Colonic mucosa (tissue), 4 donors: Measurements from ENCODE around the gene SESN2. TPM values are rescaled to one million over a fixed set of nuclear protein-coding genes. Genes with fewer than 3 reads are reported as not detected.
A peak's percentile ranks its signal among the peaks of the same experiment; 100 is the strongest.

Experiments
- DNase-seq: peaks from one replicate; pipeline ENCODE4 v3.0.0-alpha.2; 2020
- H3K27ac ChIP-seq: fragments of 200-600 bp; one replicate; pipeline ENCODE4 v1.8.0; 2021
- H3K27me3 ChIP-seq: fragments of 200-600 bp; one replicate; pipeline ENCODE4 v1.8.0; 2021
- H3K36me3 ChIP-seq: fragments of 200-600 bp; one replicate; pipeline ENCODE4 v1.8.0; 2021
- H3K4me1 ChIP-seq: fragments of 200-600 bp; one replicate; pipeline ENCODE4 v1.8.0; 2021; ENCODE audit warnings: mild to moderate bottlenecking
- H3K4me3 ChIP-seq: fragments of 200-600 bp; one replicate; pipeline ENCODE4 v1.8.0; 2021
- H3K9ac ChIP-seq, 2 donors: one replicate each; pipeline ENCODE4 v1.7.0; 2013; ENCODE audit warnings: control low read depth in 2 of 2, low read depth in 2 of 2, low read length in 2 of 2
- H3K9me3 ChIP-seq: fragments of 200-600 bp; one replicate; pipeline ENCODE4 v1.8.0; 2021
- CTCF ChIP-seq: fragments of 200-600 bp; IDR thresholded peaks from one replicate; pipeline ENCODE4 v1.8.0; 2022; ENCODE audit warnings: antibody characterized with exemption, mild to moderate bottlenecking
- intact Hi-C: fragments of 100-400 bp; cut with DNase I; formaldehyde crosslinking; loops from one replicate; pipeline ENCODE4 v1.14.1; 2022
- total RNA-seq, 2 donors: library from RNA; stranded (reverse); fragmentation: NEBNext Ultra II Directional in 1 of 2; extraction: Animal tissue kit (Norgen Biotek cat#: 25700) in 1 of 2; gene quantifications; one replicate each; pipeline ENCODE4 v1.2.1, GENCODE V29; 2021
- donor health status: healthy.
- donor health status: DM: no; HTN: no; CAD: no.
- donor health status: DM: no; HTN: no; CAD: no.

SESN2 gene
- total RNA-seq, 2 donors from 2014 or later = 34.0 to 34.6 TPM

DNA sequence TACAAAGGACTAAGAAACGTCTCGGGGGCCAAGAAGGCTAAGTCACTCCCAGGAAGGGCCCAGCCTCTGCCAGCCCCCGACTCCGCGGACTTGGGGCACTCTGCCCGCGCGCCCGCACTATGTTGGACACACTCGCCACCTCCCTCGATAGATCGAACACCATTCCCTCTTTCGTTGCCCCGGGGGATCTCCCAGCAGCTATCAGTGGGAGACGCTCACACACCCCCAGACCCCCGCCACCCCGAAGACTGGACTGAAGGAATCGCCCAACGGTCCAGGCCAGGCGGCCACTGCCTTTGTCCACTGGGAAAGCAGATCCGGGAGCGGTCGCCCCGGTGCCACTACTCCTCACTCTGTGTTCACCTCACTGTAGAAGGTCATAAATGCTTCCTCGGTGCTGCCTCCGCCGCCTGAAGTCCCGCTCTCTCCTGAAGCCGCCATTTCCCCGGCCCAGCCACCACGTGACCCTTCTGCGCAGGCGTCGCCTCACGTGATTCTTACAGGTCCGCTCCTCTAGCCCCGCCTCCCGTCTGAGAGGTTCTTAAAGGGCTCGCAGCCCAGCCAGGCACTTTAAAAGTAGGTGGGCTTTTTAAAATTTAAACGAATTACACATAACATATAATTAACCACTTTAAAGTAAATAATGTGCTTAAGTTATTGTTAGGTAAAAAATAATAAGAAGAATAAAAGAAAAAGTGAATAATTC, 26.6 kb upstream of the SESN2 start, which contains the start of gene DNAJC8:
Gene DNAJC8, minus strand, starts transcription at position 472 of the 706 bp plus-strand sequence. Its CDS starts 31 bp downstream, at position 441.
- H3K4me3 ChIP-seq = peak within 1 kb of the TSS; percentile 81
- no peaks in the 10 kb centered on the region for H3K9me3 ChIP-seq
- H3K27ac ChIP-seq = peak within 1 kb of the TSS; percentile 48
- intact Hi-C loops = no loop called here
- H3K27me3 ChIP-seq = no peaks in the 10 kb centered on the region
- DNase-seq = peak; percentile 98
- H3K4me1 ChIP-seq = peaks cover 14% of the 10 kb centered on the region
- H3K9ac ChIP-seq = peak within 1 kb of the TSS; percentile 91
- no peak for TF ChIP-seq CTCF
- H3K36me3 ChIP-seq = no peaks in the 10 kb centered on the region

GRCh38 chr1:28233264-28233606, 26.1 kb upstream of the SESN2 start:
- Histone ChIP-seq H3K9me3 (no peaks in the 10 kb centered on the region), H3K36me3 (no peaks in the 10 kb centered on the region), H3K27ac (no peak overlapping the region), H3K9ac (peak overlapping the region in 1 of 2 donors; percentile 91), H3K4me1 (peaks cover 14% of the 10 kb centered on the region), H3K4me3 (peak overlapping the region; percentile 81), H3K27me3 (no peaks in the 10 kb centered on the region)
- intact Hi-C loops = no loop called here
- no peak for TF ChIP-seq CTCF
- DNase-seq = no peak

- intact Hi-C loops = no loop called here
- Histone ChIP-seq H3K4me1 (peaks cover 14% of the 10 kb centered on the region), H3K27me3 (no peaks in the 10 kb centered on the region), H3K9me3 (no peaks in the 10 kb centered on the region), H3K9ac (peak within 1 kb of the TSS; percentile 95 to 97), H3K27ac (peak within 1 kb of the TSS; percentile 89), H3K36me3 (no peaks in the 10 kb centered on the region), H3K4me3 (peak within 1 kb of the TSS; percentile 71)
- TF ChIP-seq CTCF = no peak
- peak; percentile 97 for DNase-seq
Observed at GRCh38 chr1:28235755-28236655, 23.3 kb upstream of the SESN2 start, which contains the start of gene ATP5IF1. TSS of gene ATP5IF1 (plus strand) at chr1:28236124. CDS start at chr1:28236184, 60 bp downstream.

DNA sequence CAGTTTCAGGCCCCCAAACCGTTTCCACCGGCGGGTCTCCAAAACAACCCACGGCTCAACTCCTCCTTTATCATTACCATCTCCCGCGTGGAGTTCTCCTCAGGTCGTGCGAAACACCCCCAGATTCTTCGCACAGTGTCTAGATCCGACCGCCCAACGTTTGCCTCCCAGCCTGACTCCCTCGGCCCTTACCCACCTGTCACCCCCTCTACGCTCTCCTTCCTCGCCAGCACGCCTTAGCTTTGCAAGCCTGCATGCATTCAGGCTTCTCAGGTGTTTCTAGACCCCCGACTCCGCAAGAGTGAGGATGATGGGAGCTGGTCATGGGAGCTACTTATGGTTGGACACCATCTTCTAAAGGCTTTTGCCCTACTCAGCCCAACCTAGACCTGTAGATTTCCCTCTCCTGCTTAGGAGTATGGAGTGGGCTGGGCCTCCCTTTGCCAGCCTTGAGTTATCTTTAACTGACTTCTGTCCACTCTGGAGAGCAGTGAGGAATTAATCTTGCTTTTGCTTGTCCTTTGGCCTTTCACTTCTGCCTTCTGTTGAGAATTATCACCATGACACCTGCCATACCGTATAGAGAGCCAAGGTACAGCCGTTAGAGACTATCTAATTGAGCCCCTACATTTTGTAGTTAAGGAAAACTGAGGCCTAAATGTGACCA, 22.5 kb upstream of the SESN2 start:
- no peaks in the 10 kb centered on the region for H3K9me3 ChIP-seq
- peak overlapping the region; percentile 89 for H3K27ac ChIP-seq
- H3K4me1 ChIP-seq = peaks cover 11% of the 10 kb centered on the region
- H3K36me3 ChIP-seq = no peaks in the 10 kb centered on the region
- TF ChIP-seq CTCF = no peak
- DNase-seq = no peak
- H3K9ac ChIP-seq = peak overlapping the region; percentile 95 to 97
- intact Hi-C loops = no loop called here
- no peaks in the 10 kb centered on the region for H3K27me3 ChIP-seq
- H3K4me3 ChIP-seq = peak overlapping the region; percentile 71

- TF ChIP-seq CTCF = no peak
- peaks cover 7% of the 10 kb centered on the region for H3K4me1 ChIP-seq
- H3K36me3 ChIP-seq = no peaks in the 10 kb centered on the region
- no peaks in the 10 kb centered on the region for H3K9me3 ChIP-seq
- no peaks in the 10 kb centered on the region for H3K27me3 ChIP-seq
- no peak for DNase-seq
- no peak overlapping the region for H3K27ac ChIP-seq
- intact Hi-C loops = no loop called here
- no peak overlapping the region for H3K9ac ChIP-seq
- no peak overlapping the region for H3K4me3 ChIP-seq
Observed at GRCh38 chr1:28239004-28239403, 20.3 kb upstream of the SESN2 start.
